Activated T-cell treated with anti-CD3 and anti-CD28 coated beads for 48 hours (primary cell): Measurements from ENCODE around the gene FBP2.

ENCODE experiments used
- DNase-seq: peaks from one replicate; pipeline ENCODE4 v3.0.0-alpha.2; 2020; ENCODE audit warnings: low read depth

The FBP2 gene

GRCh38 chr9:94593459-94594345 lies at the start of gene FBP2:
Gene FBP2, minus strand, starts transcription at chr9:94593824. Its CDS starts 98 bp downstream, at chr9:94593726.
- DNase-seq: no peak

GRCh38 chr9:94643176-94643575 lies 49.6 kb upstream of the FBP2 start:
- no peak for DNase-seq

GRCh38 chr9:94642501-94642900 lies 48.9 kb upstream of the FBP2 start:
- no peak for DNase-seq

GRCh38 chr9:94639999-94640376 lies 46.4 kb upstream of the FBP2 start:
- no peak for DNase-seq

- peak; percentile 22 for DNase-seq
Measured at GRCh38 chr9:94639061-94639998, 45.7 kb upstream of the FBP2 start, which contains the start of gene FBP1. Gene FBP1, minus strand, starts transcription at chr9:94639518. Its CDS starts 208 bp downstream, at chr9:94639310.

GRCh38 chr9:94638335-94639060 lies 44.9 kb upstream of the FBP2 start:
- DNase-seq: no peak

GRCh38 chr9:94632737-94633136 lies 39.1 kb upstream of the FBP2 start:
- DNase-seq: no peak

GRCh38 chr9:94631599-94631998 lies 38.0 kb upstream of the FBP2 start:
- no peak for DNase-seq

GRCh38 chr9:94630833-94631232 lies 37.2 kb upstream of the FBP2 start:
- DNase-seq: no peak

GRCh38 chr9:94630281-94630680 lies 36.7 kb upstream of the FBP2 start:
- no peak for DNase-seq

GRCh38 chr9:94627287-94627686 lies 33.7 kb upstream of the FBP2 start:
- no peak for DNase-seq

GRCh38 chr9:94625835-94626234 lies 32.2 kb upstream of the FBP2 start:
- no peak for DNase-seq

GRCh38 chr9:94624629-94625028 lies 31.0 kb upstream of the FBP2 start:
- no peak for DNase-seq

- peak; percentile 20 for DNase-seq
Measured at GRCh38 chr9:94623253-94623652, 29.6 kb upstream of the FBP2 start.

GRCh38 chr9:94622087-94622800 lies 28.6 kb upstream of the FBP2 start:
- no peak for DNase-seq

GRCh38 chr9:94619026-94619425 lies 25.4 kb upstream of the FBP2 start:
- no peak for DNase-seq

- DNase-seq: no peak
Measured at GRCh38 chr9:94613003-94613402, 19.4 kb upstream of the FBP2 start.

- DNase-seq: no peak
Measured at GRCh38 chr9:94612071-94612470, 18.4 kb upstream of the FBP2 start.

GRCh38 chr9:94611638-94612068 lies 18.0 kb upstream of the FBP2 start:
- peak; percentile 51 for DNase-seq

GRCh38 chr9:94610181-94610606 lies 16.6 kb upstream of the FBP2 start:
- DNase-seq: no peak

- DNase-seq: no peak
Measured at GRCh38 chr9:94607423-94607691, 13.7 kb upstream of the FBP2 start.
